Measurements from ENCODE around the gene UVSSA. TPM values are rescaled to one million over a fixed set of nuclear protein-coding genes. Genes with fewer than 3 reads are reported as not detected.

The UVSSA gene
- total and polyA plus RNA-seq, 9 of the 15 experiments (the other 6 are each of a cell fraction or from before 2014, with no cell fraction given): 0.21 to 14.6 (median 3.3) TPM

- TF ChIP-seq PHF21A (IDR thresholded peaks at IDR 0.05; ENCODE audit: borderline replicate concordance, low read depth): 0 out of 2 replicates have a peak, but pooled peaks have one; percentile 17
- TF ChIP-seq PYGO2 (tag; IDR thresholded peaks at IDR 0.05): no peak
- TF ChIP-seq HNRNPH1 (optimal IDR thresholded peaks at IDR 0.05; ENCODE audit: low read depth, low read length): no peak
- TF ChIP-seq POLR2G (IDR thresholded peaks at IDR 0.05; ENCODE audit: low read depth, low read length): peak; percentile 16
- no peak for TF ChIP-seq ZNF253 (CRISPR knock-in tag; conservative IDR thresholded peaks at IDR 0.05)
- no peak for TF ChIP-seq CBFA2T3 (IDR thresholded peaks at IDR 0.05)
- TF ChIP-seq CEBPB (tag; IDR thresholded peaks at IDR 0.05): no peak
- TF ChIP-seq, protein P1, sequence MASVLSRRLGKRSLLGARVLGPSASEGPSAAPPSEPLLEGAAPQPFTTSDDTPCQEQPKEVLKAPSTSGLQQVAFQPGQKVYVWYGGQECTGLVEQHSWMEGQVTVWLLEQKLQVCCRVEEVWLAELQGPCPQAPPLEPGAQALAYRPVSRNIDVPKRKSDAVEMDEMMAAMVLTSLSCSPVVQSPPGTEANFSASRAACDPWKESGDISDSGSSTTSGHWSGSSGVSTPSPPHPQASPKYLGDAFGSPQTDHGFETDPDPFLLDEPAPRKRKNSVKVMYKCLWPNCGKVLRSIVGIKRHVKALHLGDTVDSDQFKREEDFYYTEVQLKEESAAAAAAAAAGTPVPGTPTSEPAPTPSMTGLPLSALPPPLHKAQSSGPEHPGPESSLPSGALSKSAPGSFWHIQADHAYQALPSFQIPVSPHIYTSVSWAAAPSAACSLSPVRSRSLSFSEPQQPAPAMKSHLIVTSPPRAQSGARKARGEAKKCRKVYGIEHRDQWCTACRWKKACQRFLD (CRISPR knock-in tag; IDR thresholded peaks at IDR 0.05): no peak
- TF ChIP-seq, protein P2, sequence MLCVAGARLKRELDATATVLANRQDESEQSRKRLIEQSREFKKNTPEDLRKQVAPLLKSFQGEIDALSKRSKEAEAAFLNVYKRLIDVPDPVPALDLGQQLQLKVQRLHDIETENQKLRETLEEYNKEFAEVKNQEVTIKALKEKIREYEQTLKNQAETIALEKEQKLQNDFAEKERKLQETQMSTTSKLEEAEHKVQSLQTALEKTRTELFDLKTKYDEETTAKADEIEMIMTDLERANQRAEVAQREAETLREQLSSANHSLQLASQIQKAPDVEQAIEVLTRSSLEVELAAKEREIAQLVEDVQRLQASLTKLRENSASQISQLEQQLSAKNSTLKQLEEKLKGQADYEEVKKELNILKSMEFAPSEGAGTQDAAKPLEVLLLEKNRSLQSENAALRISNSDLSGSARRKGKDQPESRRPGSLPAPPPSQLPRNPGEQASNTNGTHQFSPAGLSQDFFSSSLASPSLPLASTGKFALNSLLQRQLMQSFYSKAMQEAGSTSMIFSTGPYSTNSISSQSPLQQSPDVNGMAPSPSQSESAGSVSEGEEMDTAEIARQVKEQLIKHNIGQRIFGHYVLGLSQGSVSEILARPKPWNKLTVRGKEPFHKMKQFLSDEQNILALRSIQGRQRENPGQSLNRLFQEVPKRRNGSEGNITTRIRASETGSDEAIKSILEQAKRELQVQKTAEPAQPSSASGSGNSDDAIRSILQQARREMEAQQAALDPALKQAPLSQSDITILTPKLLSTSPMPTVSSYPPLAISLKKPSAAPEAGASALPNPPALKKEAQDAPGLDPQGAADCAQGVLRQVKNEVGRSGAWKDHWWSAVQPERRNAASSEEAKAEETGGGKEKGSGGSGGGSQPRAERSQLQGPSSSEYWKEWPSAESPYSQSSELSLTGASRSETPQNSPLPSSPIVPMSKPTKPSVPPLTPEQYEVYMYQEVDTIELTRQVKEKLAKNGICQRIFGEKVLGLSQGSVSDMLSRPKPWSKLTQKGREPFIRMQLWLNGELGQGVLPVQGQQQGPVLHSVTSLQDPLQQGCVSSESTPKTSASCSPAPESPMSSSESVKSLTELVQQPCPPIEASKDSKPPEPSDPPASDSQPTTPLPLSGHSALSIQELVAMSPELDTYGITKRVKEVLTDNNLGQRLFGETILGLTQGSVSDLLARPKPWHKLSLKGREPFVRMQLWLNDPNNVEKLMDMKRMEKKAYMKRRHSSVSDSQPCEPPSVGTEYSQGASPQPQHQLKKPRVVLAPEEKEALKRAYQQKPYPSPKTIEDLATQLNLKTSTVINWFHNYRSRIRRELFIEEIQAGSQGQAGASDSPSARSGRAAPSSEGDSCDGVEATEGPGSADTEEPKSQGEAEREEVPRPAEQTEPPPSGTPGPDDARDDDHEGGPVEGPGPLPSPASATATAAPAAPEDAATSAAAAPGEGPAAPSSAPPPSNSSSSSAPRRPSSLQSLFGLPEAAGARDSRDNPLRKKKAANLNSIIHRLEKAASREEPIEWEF (CRISPR knock-in tag; IDR thresholded peaks at IDR 0.05): no peak
- TF ChIP-seq CBFA2T2 (conservative IDR thresholded peaks at IDR 0.05): peak; percentile 41; the same call in 1 of the 2 replicates
- TF ChIP-seq ESRRB (CRISPR knock-in tag; IDR thresholded peaks at IDR 0.05; ENCODE audit: borderline replicate concordance): no peak
- TF ChIP-seq ZNF707 (CRISPR knock-in tag; conservative IDR thresholded peaks at IDR 0.05): no peak
- no peak for TF ChIP-seq NFYB (IDR thresholded peaks at IDR 0.05; ENCODE audit: extremely low read depth, insufficient read length)
- TF ChIP-seq CREM (IDR thresholded peaks at IDR 0.05; ENCODE audit: low read depth): no peak
- TF ChIP-seq ZNF444 (CRISPR knock-in tag; IDR thresholded peaks at IDR 0.05): no peak
- no peak for TF ChIP-seq SMARCA5 (IDR thresholded peaks at IDR 0.05)
- TF ChIP-seq WHSC1 (IDR thresholded peaks at IDR 0.05; ENCODE audit: low read length): no peak
- no peak for TF ChIP-seq ZBTB34 (CRISPR knock-in tag; IDR thresholded peaks at IDR 0.05)
- no peak for TF ChIP-seq ELF2 (CRISPR knock-in tag; IDR thresholded peaks at IDR 0.05)
- TF ChIP-seq, protein P3, sequence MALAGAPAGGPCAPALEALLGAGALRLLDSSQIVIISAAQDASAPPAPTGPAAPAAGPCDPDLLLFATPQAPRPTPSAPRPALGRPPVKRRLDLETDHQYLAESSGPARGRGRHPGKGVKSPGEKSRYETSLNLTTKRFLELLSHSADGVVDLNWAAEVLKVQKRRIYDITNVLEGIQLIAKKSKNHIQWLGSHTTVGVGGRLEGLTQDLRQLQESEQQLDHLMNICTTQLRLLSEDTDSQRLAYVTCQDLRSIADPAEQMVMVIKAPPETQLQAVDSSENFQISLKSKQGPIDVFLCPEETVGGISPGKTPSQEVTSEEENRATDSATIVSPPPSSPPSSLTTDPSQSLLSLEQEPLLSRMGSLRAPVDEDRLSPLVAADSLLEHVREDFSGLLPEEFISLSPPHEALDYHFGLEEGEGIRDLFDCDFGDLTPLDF (CRISPR knock-in tag; IDR thresholded peaks at IDR 0.05): no peak
- TF ChIP-seq FOXA1 (IDR thresholded peaks at IDR 0.05; ENCODE audit: borderline replicate concordance): no peak
Measured at GRCh38 chr4:1309261-1310010, 37.6 kb upstream of the UVSSA start (continued).

Data from K562 (cell line).